GM12873 (cell line): Measurements from ENCODE around the gene TMTC3.

Experiments used
- TF ChIP-seq, protein P1 (sequence below): IDR thresholded peaks from 2 replicates; pipeline ENCODE4 v1.5.1; 2012; ENCODE audit warnings: low read depth, mild to moderate bottlenecking, moderate library complexity, low read length, control low read depth; ENCODE audit not compliant: insufficient read depth; ENCODE audit errors: missing control alignments

The TMTC3 gene

GRCh38 chr12:88141774-88142609, at the start of gene TMTC3, which contains the start of gene CEP290:
TSS of gene TMTC3 (plus strand) at chr12:88142307. CDS start at chr12:88148316, 6,009 bp downstream.
TSS of gene CEP290 (minus strand) at chr12:88142088. CDS start at chr12:88141307, 781 bp downstream.
- TF ChIP-seq, protein P1, sequence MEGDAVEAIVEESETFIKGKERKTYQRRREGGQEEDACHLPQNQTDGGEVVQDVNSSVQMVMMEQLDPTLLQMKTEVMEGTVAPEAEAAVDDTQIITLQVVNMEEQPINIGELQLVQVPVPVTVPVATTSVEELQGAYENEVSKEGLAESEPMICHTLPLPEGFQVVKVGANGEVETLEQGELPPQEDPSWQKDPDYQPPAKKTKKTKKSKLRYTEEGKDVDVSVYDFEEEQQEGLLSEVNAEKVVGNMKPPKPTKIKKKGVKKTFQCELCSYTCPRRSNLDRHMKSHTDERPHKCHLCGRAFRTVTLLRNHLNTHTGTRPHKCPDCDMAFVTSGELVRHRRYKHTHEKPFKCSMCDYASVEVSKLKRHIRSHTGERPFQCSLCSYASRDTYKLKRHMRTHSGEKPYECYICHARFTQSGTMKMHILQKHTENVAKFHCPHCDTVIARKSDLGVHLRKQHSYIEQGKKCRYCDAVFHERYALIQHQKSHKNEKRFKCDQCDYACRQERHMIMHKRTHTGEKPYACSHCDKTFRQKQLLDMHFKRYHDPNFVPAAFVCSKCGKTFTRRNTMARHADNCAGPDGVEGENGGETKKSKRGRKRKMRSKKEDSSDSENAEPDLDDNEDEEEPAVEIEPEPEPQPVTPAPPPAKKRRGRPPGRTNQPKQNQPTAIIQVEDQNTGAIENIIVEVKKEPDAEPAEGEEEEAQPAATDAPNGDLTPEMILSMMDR = no peak

- TF ChIP-seq, protein P1 = no peak
Observed at GRCh38 chr12:88092771-88093170, 49.3 kb upstream of the TMTC3 start.

- TF ChIP-seq, protein P1 = no peak
Observed at GRCh38 chr12:88093573-88093972, 48.5 kb upstream of the TMTC3 start.

- TF ChIP-seq, protein P1 = no peak
Observed at GRCh38 chr12:88108021-88108420, 34.1 kb upstream of the TMTC3 start.

- TF ChIP-seq, protein P1 = peak; percentile 21
Observed at GRCh38 chr12:88111074-88111652, 30.9 kb upstream of the TMTC3 start.

GRCh38 chr12:88113871-88114270, 28.2 kb upstream of the TMTC3 start:
- TF ChIP-seq, protein P1 = no peak

- TF ChIP-seq, protein P1 = no peak
Observed at GRCh38 chr12:88122666-88123065, 19.4 kb upstream of the TMTC3 start.
